ENCODE data around the gene CDC42.

Gene CDC42

GRCh38 chr1:22110016-22110415 is 57.5 kb downstream of the CDC42 start:
- no peak for DNase-seq (ENCODE audit: low spot score)

- no peak for DNase-seq (ENCODE audit: low spot score)
Measured at GRCh38 chr1:22111115-22111514, 58.6 kb downstream of the CDC42 start.

GRCh38 chr1:22111620-22112019 is 59.1 kb downstream of the CDC42 start:
- DNase-seq (ENCODE audit: low spot score) = no peak

GRCh38 chr1:22112554-22112953 is 60.0 kb downstream of the CDC42 start:
- DNase-seq (ENCODE audit: low spot score) = no peak

GRCh38 chr1:22114083-22115012 is 61.8 kb downstream of the CDC42 start:
- peak; percentile 39 for DNase-seq (ENCODE audit: low spot score)

- DNase-seq (ENCODE audit: low spot score) = no peak
Measured at GRCh38 chr1:22115286-22115685, 62.8 kb downstream of the CDC42 start.

- DNase-seq (ENCODE audit: low spot score) = peak; percentile 68
Measured at GRCh38 chr1:22117238-22117637, 64.7 kb downstream of the CDC42 start.

GRCh38 chr1:22117851-22118250 is 65.3 kb downstream of the CDC42 start:
- no peak for DNase-seq (ENCODE audit: low spot score)

- no peak for DNase-seq (ENCODE audit: low spot score)
Measured at GRCh38 chr1:22118291-22118992, 65.9 kb downstream of the CDC42 start.

GRCh38 chr1:22119626-22120468 is 67.3 kb downstream of the CDC42 start:
- no peak for DNase-seq (ENCODE audit: low spot score)

- no peak for DNase-seq (ENCODE audit: low spot score)
Measured at GRCh38 chr1:22120469-22120790, 67.9 kb downstream of the CDC42 start.

- no peak for DNase-seq (ENCODE audit: low spot score)
Measured at GRCh38 chr1:22121421-22121911, 69.0 kb downstream of the CDC42 start.

- DNase-seq (ENCODE audit: low spot score) = peak; percentile 56
Measured at GRCh38 chr1:22122273-22123070, 70.0 kb downstream of the CDC42 start.

GRCh38 chr1:22123071-22123390 is 70.5 kb downstream of the CDC42 start:
- no peak for DNase-seq (ENCODE audit: low spot score)

- DNase-seq (ENCODE audit: low spot score) = no peak
Measured at GRCh38 chr1:22123901-22124404, 71.4 kb downstream of the CDC42 start.

GRCh38 chr1:22124592-22125229 is 72.2 kb downstream of the CDC42 start:
- no peak for DNase-seq (ENCODE audit: low spot score)

- no peak for DNase-seq (ENCODE audit: low spot score)
Measured at GRCh38 chr1:22126531-22126930, 74.0 kb downstream of the CDC42 start.

GRCh38 chr1:22127248-22127647 is 74.7 kb downstream of the CDC42 start:
- no peak for DNase-seq (ENCODE audit: low spot score)

- no peak for DNase-seq (ENCODE audit: low spot score)
Measured at GRCh38 chr1:22127731-22128130, 75.2 kb downstream of the CDC42 start.

- no peak for DNase-seq (ENCODE audit: low spot score)
Measured at GRCh38 chr1:22128392-22128791, 75.9 kb downstream of the CDC42 start.
